Epithelial cell of proximal tubule (primary cell): ENCODE results near the gene NACA. TPM values are rescaled to one million over a fixed set of nuclear protein-coding genes. Genes with fewer than 3 reads are reported as not detected.
A peak's percentile ranks its signal among the peaks of the same experiment; 100 is the strongest.

Experiments used
- DNase-seq: peaks from one replicate; pipeline ENCODE4 v3.0.0-alpha.2; 2011; ENCODE audit warnings: low read depth
- H3K4me3 ChIP-seq: 2 replicates; pipeline ENCODE4 v1.5.1; 2011; ENCODE audit warnings: low read depth, mild to moderate bottlenecking, low read length
- CTCF ChIP-seq: conservative IDR thresholded peaks from 2 replicates; pipeline ENCODE4 v1.5.1; 2012; ENCODE audit warnings: low read depth, mild to moderate bottlenecking, low read length
- total RNA-seq: library from RNA; depleted of rRNA; stranded (reverse); fragments of >200 nt; gene quantifications from 2 replicates; pipeline ENCODE4 v1.2.3, GENCODE V29; 2015

Gene NACA
- 1,115 and 1,158 TPM in 2 replicates for total RNA-seq

GRCh38 chr12:56724972-56725722, at the start of gene NACA:
Gene NACA (minus strand): TSS chr12:56725299. CDS start chr12:56724521, 778 bp downstream.
- no peak for TF ChIP-seq CTCF
- peak; percentile 80 for DNase-seq
- H3K4me3 ChIP-seq, result peak within 1 kb of the TSS; percentile 65

- no peak overlapping the region for H3K4me3 ChIP-seq
- no peak for DNase-seq
- no peak for TF ChIP-seq CTCF
Observed at GRCh38 chr12:56773113-56773512, 48.0 kb upstream of the NACA start.

- DNase-seq, result no peak
- H3K4me3 ChIP-seq, result no peak overlapping the region
- TF ChIP-seq CTCF, result no peak
Observed at GRCh38 chr12:56772625-56773024, 47.5 kb upstream of the NACA start.

- no peak overlapping the region for H3K4me3 ChIP-seq
- TF ChIP-seq CTCF, result no peak
- DNase-seq, result no peak
Observed at GRCh38 chr12:56769868-56770267, 44.8 kb upstream of the NACA start.

GRCh38 chr12:56768424-56768823, 43.3 kb upstream of the NACA start:
- DNase-seq, result no peak
- no peak for TF ChIP-seq CTCF
- no peak overlapping the region for H3K4me3 ChIP-seq

GRCh38 chr12:56766535-56766934, 41.4 kb upstream of the NACA start:
- no peak for DNase-seq
- H3K4me3 ChIP-seq, result no peak overlapping the region
- TF ChIP-seq CTCF, result no peak
